IMR-90 (cell line): ENCODE results near the gene ARHGEF4. TPM values are rescaled to one million over a fixed set of nuclear protein-coding genes. Genes with fewer than 3 reads are reported as not detected.

Experiments
- ATAC-seq: fragments of 200-7000 bp; cut with Tn5 transposase; 2 replicates; pipeline ENCODE4 v1.9.1; 2020; ENCODE audit warnings: low read depth, mild to moderate bottlenecking, moderate library complexity
- BruUV-seq: library from RNA; stranded (reverse); fragments of 400-500 nt; replicated peaks from 2 replicates; lab custom pipeline; 2021; lab: Mats Ljungman, UMichigan
- CTCF ChIA-PET: fragments of 300-600 bp; formaldehyde crosslinking; extraction: SDS; loops from one replicate; lab custom pipeline; 2021; ENCODE audit warnings: antibody characterized with exemption; lab: Yijun Ruan, JAX
- POLR2A ChIA-PET: fragments of 300-600 bp; sonication (Branson Sonifier 250); formaldehyde crosslinking; loops from one replicate; lab custom pipeline; 2022; ENCODE audit warnings: antibody characterized with exemption; ENCODE audit not compliant: unreplicated experiment; lab: Charles Lee
- DNase-seq: peaks from one replicate; pipeline ENCODE4 v3.0.0; 2013
- H2AFZ ChIP-seq: replicated peaks from 2 replicates; pipeline ENCODE3; 2013; ENCODE audit warnings: low read length, mild to moderate bottlenecking; ENCODE audit not compliant: poor library complexity
- H2AK5ac ChIP-seq: 2 replicates; pipeline ENCODE4 v1.6.1; 2013; ENCODE audit warnings: low read depth, low read length, inconsistent platforms
- H2AK9ac ChIP-seq: replicated peaks from 2 replicates; pipeline ENCODE3; 2013; ENCODE audit warnings: mild to moderate bottlenecking, low read depth, low read length, moderate library complexity; ENCODE audit not compliant: poor library complexity
- H2BK120ac ChIP-seq: 2 replicates; pipeline ENCODE4 v1.6.1; 2013; ENCODE audit warnings: low read depth, low read length, inconsistent platforms
- H2BK15ac ChIP-seq: 3 replicates; pipeline ENCODE4 v1.6.1; 2013; ENCODE audit warnings: low read depth, low read length, inconsistent platforms
- H2BK20ac ChIP-seq: 2 replicates; pipeline ENCODE4 v1.6.1; 2013; ENCODE audit warnings: low read depth, mild to moderate bottlenecking, inconsistent platforms, low read length, moderate library complexity
- H2BK5ac ChIP-seq: 2 replicates; pipeline ENCODE4 v1.6.1; 2013; ENCODE audit warnings: mild to moderate bottlenecking, low read depth, low read length, inconsistent platforms; ENCODE audit not compliant: poor library complexity, severe bottlenecking
- H3K14ac ChIP-seq: replicated peaks from 2 replicates; pipeline ENCODE4 v1.6.1; 2013; ENCODE audit warnings: low read depth, low read length, inconsistent platforms
- H3K18ac ChIP-seq: 2 replicates; pipeline ENCODE4 v1.6.1; 2013; ENCODE audit warnings: low read depth, low read length, control low read depth
- H3K23ac ChIP-seq: 2 replicates; pipeline ENCODE4 v1.6.1; 2013; ENCODE audit warnings: low read depth, low read length, inconsistent platforms
- H3K27ac ChIP-seq: 2 replicates; pipeline ENCODE4 v1.5.1; 2013; ENCODE audit warnings: mild to moderate bottlenecking, control low read depth, low read length; ENCODE audit not compliant: insufficient read depth
- H3K27me3 ChIP-seq: 2 replicates; pipeline ENCODE4 v1.6.1; 2013; ENCODE audit warnings: low read length; ENCODE audit not compliant: control insufficient read depth, insufficient read depth
- H3K36me3 ChIP-seq: 2 replicates; pipeline ENCODE4 v1.6.1; 2013; ENCODE audit warnings: low read length, mixed read lengths; ENCODE audit not compliant: control insufficient read depth, insufficient read depth
- H3K4ac ChIP-seq: 2 replicates; pipeline ENCODE4 v1.6.1; 2013; ENCODE audit warnings: low read depth, low read length, inconsistent platforms
- H3K4me1 ChIP-seq: 2 replicates; pipeline ENCODE4 v1.6.1; 2013; ENCODE audit warnings: low read length, mixed read lengths; ENCODE audit not compliant: control insufficient read depth, insufficient read depth
- H3K4me2 ChIP-seq: 2 replicates; pipeline ENCODE4 v1.6.1; 2013; ENCODE audit warnings: low read depth, mild to moderate bottlenecking, control low read depth, low read length, moderate library complexity
- H3K4me3 ChIP-seq: 2 replicates; pipeline ENCODE4 v1.5.1; 2013; ENCODE audit warnings: low read depth, mild to moderate bottlenecking, control low read depth, low read length, moderate library complexity; ENCODE audit not compliant: insufficient read depth
- H3K56ac ChIP-seq: 2 replicates; pipeline ENCODE4 v1.6.1; 2013; ENCODE audit warnings: low read length, inconsistent platforms; ENCODE audit not compliant: insufficient read depth; ENCODE audit errors: extremely low read depth
- H3K79me1 ChIP-seq, 2 experiments: 2 replicates each; pipeline ENCODE4 v1.6.1; 2013; ENCODE audit warnings: low read length in 2 of 2, inconsistent platforms in 1 of 2, low read depth in 1 of 2
- H3K9ac ChIP-seq: 2 replicates; pipeline ENCODE4 v1.6.1; 2013; ENCODE audit warnings: low read depth, low read length, control low read depth
- H3K9me1 ChIP-seq: 2 replicates; pipeline ENCODE4 v1.6.1; 2013; ENCODE audit warnings: low read length, inconsistent platforms; ENCODE audit not compliant: insufficient read depth
- H3K9me3 ChIP-seq: 2 replicates; pipeline ENCODE4 v1.6.1; 2013; ENCODE audit warnings: low read length; ENCODE audit not compliant: control insufficient read depth, insufficient read depth
- H4K20me1 ChIP-seq: 2 replicates; pipeline ENCODE4 v1.6.1; 2013; ENCODE audit warnings: low read length, inconsistent platforms; ENCODE audit not compliant: insufficient read depth
- H4K5ac ChIP-seq: 2 replicates; pipeline ENCODE4 v1.6.1; 2013; ENCODE audit warnings: mild to moderate bottlenecking, low read depth, low read length, control low read depth
- H4K8ac ChIP-seq, 2 experiments: 2 replicates each; pipeline ENCODE4 v1.6.1; 2013; ENCODE audit warnings: low read depth in 2 of 2, low read length in 2 of 2, control low read depth in 1 of 2, inconsistent platforms in 1 of 2
- H4K91ac ChIP-seq: 2 replicates; pipeline ENCODE4 v1.6.1; 2013; ENCODE audit warnings: low read depth, low read length, inconsistent platforms; ENCODE audit not compliant: insufficient read depth
- BHLHE40 ChIP-seq: fragments of 150-350 bp; IDR thresholded peaks from 2 replicates; pipeline ENCODE4 v1.6.1; 2016; ENCODE audit warnings: mild to moderate bottlenecking, low read depth, low read length
- CTCF ChIP-seq: conservative IDR thresholded peaks from 2 replicates; pipeline ENCODE4 v1.5.1; 2012; ENCODE audit warnings: mild to moderate bottlenecking, low read depth, low read length, improper control_type of control experiment
- ELK1 ChIP-seq: fragments of 150-350 bp; IDR thresholded peaks from 2 replicates; pipeline ENCODE4 v1.6.1; 2016; ENCODE audit warnings: low read depth, mild to moderate bottlenecking, low read length, moderate library complexity, borderline replicate concordance
- MAFK ChIP-seq: IDR thresholded peaks from 2 replicates; pipeline ENCODE4 v1.6.1; 2012; ENCODE audit warnings: low read depth, low read length, improper control_type of control experiment
- MAZ ChIP-seq: IDR thresholded peaks from 2 replicates; pipeline ENCODE4 v1.6.1; 2012; ENCODE audit warnings: low read depth, mild to moderate bottlenecking, low read length, improper control_type of control experiment, moderate library complexity, borderline replicate concordance
- NFE2L2 ChIP-seq: fragments of 150-350 bp; IDR thresholded peaks from 2 replicates; pipeline ENCODE4 v1.6.1; 2016; ENCODE audit warnings: low read depth, mild to moderate bottlenecking, low read length
- RAD21 ChIP-seq: IDR thresholded peaks from 2 replicates; pipeline ENCODE4 v1.6.1; 2012; ENCODE audit warnings: low read length, improper control_type of control experiment
- SMC3 ChIP-seq: fragments of 150-350 bp; IDR thresholded peaks from 2 replicates; pipeline ENCODE4 v1.6.1; 2016; ENCODE audit warnings: low read depth, mild to moderate bottlenecking, antibody characterized with exemption, low read length, moderate library complexity
- WGBS, 2 experiments: methylation state at CpG; one replicate each; pipeline versions ENCODE4 v1.1.5 to v1.1.7; 2013; ENCODE audit warnings: missing lambda C conversion rate in 2 of 2; ENCODE audit not compliant: insufficient read length in 1 of 2; ENCODE audit errors: extremely low coverage in 2 of 2; 5-methylcytosine and 5-hydroxymethylcytosine counted together
- dilution Hi-C: fragments of 300-500 bp; cut with HindIII; formaldehyde crosslinking; loops from one replicate; pipeline ENCODE4 v1.14.3; 2018; ENCODE audit warnings: low sequenced_read_pairs; ENCODE audit not compliant: unreplicated experiment
- in situ Hi-C: fragments of 300-500 bp; cut with MboI; formaldehyde crosslinking; loops from 3 replicates; pipeline ENCODE4 v1.14.3; 2019; ENCODE audit warnings: low sequenced_read_pairs, inconsistent platforms, mixed read lengths
- intact Hi-C: fragments of 100-400 bp; cut with micrococcal nuclease; formaldehyde crosslinking; loops from 2 replicates; pipeline ENCODE4 v1.10.0; 2022
- polyA plus RNA-seq, 3 experiments: library from polyadenylated mRNA; depleted of rRNA; stranded (reverse); fragments of >200 nt; gene quantifications; 2 replicates each; pipeline ENCODE4 v1.2.3, GENCODE V29; 2012; ENCODE audit warnings: low replicate concordance in 1 of 3
- total RNA-seq: library from RNA; depleted of rRNA; stranded (reverse); fragments of >200 nt; gene quantifications from 2 replicates; pipeline ENCODE4 v1.2.3, GENCODE V29; 2012

Gene ARHGEF4
- total and polyA plus RNA-seq, 2 of the 4 experiments (the other 2 are of a cell fraction): 2.7 to 5.0 TPM

GRCh38 chr2:130873700-130874346 lies 37.1 kb downstream of the ARHGEF4 start:
- no peak overlapping the region for H2BK5ac ChIP-seq
- TF ChIP-seq RAD21: peak; percentile 80
- peak; percentile 87 for TF ChIP-seq SMC3
- TF ChIP-seq ELK1: no peak
- TF ChIP-seq NFE2L2: no peak
- peak; percentile 80 for TF ChIP-seq CTCF
- no peak for TF ChIP-seq MAFK
- TF ChIP-seq MAZ: no peak
- TF ChIP-seq BHLHE40: no peak
- H2BK120ac ChIP-seq: no peak overlapping the region
- peak overlapping the region; percentile 16 for H2AK9ac ChIP-seq
- in situ Hi-C loops: loop anchor here (5.0 kb wide), 1 partner anchor 72 kb away; no protein-coding TSS in a partner anchor
- no peak overlapping the region for H2BK20ac ChIP-seq
- no peak overlapping the region for H3K27ac ChIP-seq
- no peaks in the 10 kb centered on the region for H3K4me1 ChIP-seq
- H3K9me3 ChIP-seq: no peaks in the 10 kb centered on the region
- no peaks in the 10 kb centered on the region for H3K9me1 ChIP-seq
- H2AK5ac ChIP-seq: no peak overlapping the region
- no peak overlapping the region for H3K9ac ChIP-seq
- dilution Hi-C loops: no loop called here
- no peak overlapping the region for H3K4ac ChIP-seq
- no peak overlapping the region for H3K14ac ChIP-seq
- no peak overlapping the region for H4K8ac ChIP-seq
- H2BK15ac ChIP-seq: no peak overlapping the region
- intact Hi-C loops: loop anchor here (1.0 kb wide), 1 partner anchor 77 kb away; no protein-coding TSS in a partner anchor
- no TSS peak for BruUV-seq
- H3K23ac ChIP-seq: no peak overlapping the region
- H3K36me3 ChIP-seq: no peaks in the 10 kb centered on the region
- no peak overlapping the region for H3K4me3 ChIP-seq
- H4K91ac ChIP-seq: no peak overlapping the region
- H3K27me3 ChIP-seq: peaks cover 3% of the 10 kb centered on the region; the same call in 1 of the 2 replicates
- ChIA-PET CTCF (interaction anchor here (0.8 to 1.9 kb wide), 3 partner anchors 9 to 76 kb away, joined by 4 to 18 read pairs (median 4); no protein-coding TSS in a partner anchor), POLR2A (no interaction called here)
- H3K56ac ChIP-seq: no peak overlapping the region
- peak; percentile 63 for DNase-seq
- peak; percentile 95 for ATAC-seq
- H3K4me2 ChIP-seq: no peak overlapping the region
- H3K18ac ChIP-seq: no peak overlapping the region
- no peaks in the 10 kb centered on the region for H4K20me1 ChIP-seq
- no peak overlapping the region for H4K5ac ChIP-seq
- peak overlapping the region; percentile 79 for H2AFZ ChIP-seq
- WGBS, 2 experiments: no CpG with 5 or more reads among the region's 9 CpGs
- H3K79me1 ChIP-seq: no peaks in the 10 kb centered on the region
